HG03064 (cell line): ENCODE data around the gene COBL.
"Not testable (repeated sequence)": the region's sequence is repeated elsewhere in the genome, so short reads cannot be mapped to it uniquely, and the experiment has no call there.

ENCODE experiments used
- ATAC-seq: cut with Tn5 transposase; IDR thresholded peaks from one replicate; pipeline ENCODE4 v1.9.1; 2021; ENCODE audit warnings: low read depth; ENCODE audit not compliant: unreplicated experiment

The COBL gene

DNA sequence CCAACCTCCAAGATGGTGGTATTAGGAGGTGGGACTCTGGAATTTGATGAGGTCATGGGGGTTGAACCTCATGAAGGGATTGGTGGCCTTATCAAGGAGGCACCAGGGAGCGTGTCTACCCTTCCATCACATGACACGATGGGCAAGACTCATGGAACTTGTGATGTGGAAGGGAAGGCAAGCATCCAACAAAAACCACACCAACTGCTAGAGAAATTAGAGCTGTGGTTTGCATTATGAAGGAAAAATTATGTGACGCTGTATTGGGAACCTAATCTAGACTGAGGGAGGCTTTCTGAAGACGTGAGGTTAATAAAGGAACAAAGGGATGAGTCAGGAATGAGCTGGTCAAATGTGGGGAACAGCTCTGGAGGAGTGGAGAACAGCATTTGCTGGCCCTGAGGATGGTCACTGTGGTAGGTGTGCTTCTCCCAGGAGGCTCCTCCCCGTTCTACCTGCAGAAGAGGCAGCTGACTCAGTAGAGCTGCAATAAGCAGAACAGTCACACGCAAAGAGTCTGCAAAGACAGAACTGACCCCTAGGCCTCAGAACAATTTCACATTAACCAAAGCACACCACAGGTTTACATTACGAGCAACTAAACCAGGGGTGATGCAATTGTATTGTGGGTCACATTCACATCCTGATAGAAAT lies 297.3 kb downstream of the COBL start:
- ATAC-seq: no peak

DNA sequence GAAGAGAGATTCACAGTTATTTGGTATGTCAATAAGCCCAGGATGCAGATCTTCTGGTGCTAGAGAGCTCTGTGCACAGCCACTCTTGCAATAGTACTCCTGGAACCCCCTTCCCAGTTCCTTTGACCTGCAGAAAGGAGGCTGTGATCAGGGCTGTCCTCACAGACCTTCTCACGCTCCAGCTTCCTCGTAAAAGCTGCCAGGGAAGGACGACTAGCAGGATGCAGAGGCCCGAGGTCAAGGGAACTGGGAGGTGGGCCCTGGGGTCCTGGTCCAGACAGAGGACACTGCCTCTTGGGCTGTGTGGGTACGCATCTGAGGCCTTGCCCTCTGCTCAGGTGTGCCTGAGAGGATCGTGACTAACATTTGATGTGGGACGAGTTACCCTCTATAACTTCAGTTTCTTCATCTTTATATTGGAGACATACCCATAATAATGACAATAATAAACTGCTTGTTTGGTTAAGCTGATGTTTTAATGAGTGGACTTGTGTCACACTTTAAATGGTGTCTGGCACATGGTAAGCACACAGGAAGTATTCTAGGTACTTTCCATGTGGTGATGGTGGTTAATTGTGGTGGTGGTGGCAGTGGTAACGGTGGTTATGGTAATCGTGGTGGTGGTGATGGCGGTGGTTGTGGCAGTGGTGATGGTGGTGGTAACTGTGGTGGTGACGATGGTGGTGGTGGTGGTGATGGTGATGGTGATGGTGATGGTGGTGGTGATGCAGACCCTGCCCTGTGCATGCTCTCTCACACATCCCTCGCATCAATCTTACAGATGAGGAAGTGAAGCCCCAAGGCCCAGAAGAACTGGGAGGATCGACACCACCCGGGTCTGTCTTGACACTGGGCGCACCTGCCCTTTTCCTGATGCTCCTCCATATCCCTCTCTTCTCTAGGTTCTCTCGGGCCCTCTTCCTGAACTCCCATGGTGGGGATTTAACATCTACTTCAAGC lies 298.8 kb downstream of the COBL start:
- ATAC-seq: no peak

DNA sequence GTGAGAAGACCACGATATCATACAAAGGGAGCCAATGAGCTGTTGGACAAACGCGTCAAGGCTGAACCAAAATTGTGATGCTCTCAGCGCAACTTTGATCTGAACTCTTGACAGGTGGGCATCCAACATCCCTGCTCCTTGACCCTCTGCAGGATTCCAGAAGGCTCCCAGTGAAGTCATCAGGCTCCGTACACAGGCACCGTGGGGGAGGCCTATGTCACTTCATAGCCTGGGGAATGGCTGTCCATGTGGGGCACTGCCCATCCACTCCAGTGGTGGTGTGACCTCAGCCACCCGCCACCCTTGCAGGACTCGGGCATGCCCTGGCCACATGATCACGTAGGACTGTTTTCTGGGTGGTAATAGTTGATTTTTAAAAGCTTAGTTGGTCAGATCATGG lies 300.1 kb downstream of the COBL start:
- ATAC-seq: no peak

DNA sequence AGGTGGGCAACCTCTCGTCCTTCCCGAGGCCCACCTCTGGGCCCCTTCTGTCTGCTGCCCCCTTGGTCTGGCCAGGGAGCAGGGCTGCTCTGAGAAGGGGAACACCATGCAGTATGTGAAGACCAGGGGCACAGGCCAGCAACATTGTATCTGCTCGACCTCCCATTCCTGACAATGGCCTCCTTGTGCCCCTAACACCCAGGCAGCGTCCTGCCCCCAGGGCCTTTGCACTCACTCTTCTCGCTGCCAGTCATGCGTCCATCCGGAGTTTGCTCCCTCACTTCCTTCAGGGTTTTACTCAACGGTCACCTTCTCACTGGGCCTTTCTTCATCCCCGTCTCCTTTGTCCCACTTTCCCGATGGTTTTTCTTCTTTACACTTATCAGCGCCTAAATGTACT lies 301.0 kb downstream of the COBL start:
- no peak for ATAC-seq

DNA sequence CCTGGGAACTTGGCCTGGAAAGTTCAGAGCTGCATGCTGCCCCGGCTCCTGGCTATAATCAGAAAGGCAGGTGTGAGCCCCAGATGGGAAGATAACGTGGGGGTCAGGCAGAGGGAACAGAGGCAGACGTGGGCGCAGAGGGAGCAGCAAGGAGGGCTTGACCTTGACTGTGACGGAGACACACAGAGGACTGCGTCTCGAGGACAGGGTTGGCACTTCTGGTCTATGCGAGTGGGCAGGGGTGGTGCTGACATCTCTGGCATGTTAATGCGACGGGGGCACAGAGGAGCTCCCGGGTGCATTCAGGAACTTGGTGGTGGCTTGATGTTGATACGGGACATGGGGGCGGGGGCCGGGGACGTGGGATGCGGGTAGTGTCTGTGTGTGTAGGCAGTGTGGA lies 301.8 kb downstream of the COBL start:
- ATAC-seq: no peak

DNA sequence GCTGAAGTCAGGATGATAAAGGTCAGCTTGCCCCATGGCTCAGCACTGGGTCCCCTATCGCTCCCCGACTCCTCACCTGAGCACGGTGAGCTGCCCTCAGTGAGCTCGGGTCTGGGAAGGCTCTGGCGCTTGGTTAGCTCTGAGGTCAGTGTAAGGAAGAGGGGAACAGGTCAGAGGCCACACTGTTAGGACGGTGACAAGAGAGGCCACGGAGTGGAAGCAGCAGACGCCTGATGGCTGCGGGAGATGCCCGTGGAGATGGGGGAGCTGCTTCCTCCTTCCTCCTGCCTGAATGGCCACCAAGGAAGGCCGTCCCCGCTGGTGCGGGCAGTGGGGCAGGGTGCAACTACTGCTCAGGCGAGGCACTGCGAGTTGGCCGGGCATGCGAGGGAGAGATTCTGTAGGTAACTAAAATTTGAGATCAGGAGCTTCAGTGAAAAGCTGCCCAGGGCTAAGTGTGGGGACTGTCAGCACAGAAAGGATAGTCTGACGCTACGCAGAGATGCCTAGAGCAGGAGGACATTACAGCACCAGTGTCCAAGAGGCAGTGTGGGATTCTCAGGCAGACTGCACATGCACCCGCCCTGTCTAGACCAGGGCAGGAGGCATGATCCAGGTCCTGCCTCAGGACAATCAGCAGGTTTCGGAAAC lies 302.6 kb downstream of the COBL start:
- no peak for ATAC-seq

DNA sequence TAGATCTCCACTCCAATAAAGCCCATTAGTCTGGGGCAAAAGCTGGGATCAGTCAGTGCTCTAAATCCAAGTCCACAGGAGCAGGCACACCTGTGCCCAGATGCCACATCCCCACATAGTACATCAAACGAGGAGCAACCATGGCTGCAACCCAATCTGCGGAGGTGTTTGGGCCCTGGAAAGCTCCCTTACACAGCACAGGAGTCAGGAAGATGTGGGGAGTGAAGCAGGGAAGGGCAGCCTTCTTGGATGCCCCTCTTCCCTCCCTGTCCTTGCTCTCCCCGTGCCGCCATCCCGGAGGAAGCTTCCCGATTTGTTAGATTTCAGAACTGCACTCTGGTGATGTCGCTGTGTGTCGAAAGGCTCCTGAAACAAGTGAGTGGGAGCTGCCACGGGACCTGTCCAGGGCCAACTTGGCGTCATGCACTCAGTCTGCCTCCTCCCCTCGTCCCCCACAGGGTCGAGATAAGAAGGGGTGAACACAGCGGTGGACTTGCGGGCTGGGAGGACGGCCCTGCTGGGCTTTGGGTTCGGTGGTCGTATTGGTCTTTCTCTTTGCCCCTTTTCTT lies 303.3 kb downstream of the COBL start:
- no peak for ATAC-seq

DNA sequence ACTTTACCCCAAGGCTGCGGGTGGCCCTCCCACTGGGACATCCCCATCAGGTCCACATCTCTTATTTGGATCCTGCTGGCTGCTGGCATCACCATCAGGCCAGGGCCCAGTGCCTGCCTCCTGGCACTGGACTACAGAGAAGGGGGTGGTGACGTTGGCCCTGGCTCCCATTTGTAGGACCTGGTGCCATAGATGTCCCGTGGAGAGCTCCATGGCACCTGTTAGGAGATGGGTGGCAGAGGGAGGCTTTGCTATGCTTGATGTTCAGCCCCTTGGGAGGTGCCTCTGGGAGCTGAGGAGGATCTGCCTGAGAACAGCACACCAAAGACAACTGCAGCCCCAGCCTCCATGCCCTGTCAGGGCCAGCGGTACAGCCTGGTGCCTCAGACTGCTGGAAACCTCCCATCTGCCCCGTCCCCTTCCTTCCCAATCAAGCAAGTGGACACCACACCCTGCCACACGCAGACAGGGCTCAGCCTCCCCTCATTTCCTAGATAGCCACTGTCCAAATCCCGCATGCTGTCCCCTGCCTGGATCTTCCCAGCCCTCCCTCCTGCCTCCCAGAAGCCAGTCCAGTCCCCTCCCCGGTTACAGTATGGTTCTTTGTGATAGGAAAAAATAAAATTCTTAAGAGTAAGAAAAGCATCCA lies 303.9 kb downstream of the COBL start:
- ATAC-seq: no peak

DNA sequence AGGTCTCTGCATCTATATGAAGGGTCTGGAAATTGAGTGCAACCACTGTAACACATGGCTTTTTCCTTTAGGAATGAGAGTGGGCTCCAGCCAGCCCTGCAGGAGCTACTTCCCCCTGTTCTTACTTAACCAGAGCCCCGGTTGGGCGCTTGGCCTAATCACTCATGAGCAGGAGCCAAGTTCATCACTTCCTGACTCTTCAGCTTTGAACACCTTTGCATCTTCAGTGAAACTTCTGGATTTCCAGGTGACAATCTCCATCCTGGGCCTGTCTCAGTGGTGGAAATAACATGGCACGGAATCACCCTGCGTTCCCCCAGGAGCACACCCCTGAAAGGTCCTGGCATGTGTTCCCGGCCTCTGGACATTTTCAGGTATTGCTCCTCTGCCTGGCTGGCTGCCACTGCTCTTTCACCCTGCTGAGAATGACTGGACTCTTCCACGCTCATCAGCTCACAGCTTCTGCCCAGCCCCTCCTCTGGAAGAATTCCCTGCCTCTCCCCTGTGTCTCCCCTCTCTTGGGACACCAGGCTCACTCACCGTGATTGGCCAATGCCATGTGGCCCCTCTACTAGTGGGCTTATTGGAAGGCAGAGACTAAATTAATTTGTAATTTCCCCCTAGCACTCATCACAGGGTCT lies 304.8 kb downstream of the COBL start:
- ATAC-seq: no peak

DNA sequence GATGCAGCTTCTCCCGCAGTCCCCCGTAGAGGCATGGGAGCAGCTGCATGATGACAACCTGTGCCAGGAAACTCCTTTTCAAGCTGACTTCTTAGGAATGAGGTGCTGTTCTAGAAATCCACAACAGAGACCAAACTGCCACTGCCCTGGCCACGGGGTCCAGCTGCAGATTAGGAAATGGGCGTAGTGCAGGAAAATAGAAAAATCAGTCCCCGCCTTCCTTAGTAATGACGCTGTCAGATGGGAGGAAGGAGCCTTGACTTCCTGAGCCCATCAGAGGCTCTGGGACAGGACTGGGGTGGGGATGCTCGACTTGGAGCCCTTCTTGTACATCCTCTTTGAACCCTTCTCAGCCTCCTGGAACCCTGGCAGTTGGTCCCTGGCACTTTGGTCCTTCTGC lies 306.1 kb downstream of the COBL start:
- ATAC-seq: no peak

DNA sequence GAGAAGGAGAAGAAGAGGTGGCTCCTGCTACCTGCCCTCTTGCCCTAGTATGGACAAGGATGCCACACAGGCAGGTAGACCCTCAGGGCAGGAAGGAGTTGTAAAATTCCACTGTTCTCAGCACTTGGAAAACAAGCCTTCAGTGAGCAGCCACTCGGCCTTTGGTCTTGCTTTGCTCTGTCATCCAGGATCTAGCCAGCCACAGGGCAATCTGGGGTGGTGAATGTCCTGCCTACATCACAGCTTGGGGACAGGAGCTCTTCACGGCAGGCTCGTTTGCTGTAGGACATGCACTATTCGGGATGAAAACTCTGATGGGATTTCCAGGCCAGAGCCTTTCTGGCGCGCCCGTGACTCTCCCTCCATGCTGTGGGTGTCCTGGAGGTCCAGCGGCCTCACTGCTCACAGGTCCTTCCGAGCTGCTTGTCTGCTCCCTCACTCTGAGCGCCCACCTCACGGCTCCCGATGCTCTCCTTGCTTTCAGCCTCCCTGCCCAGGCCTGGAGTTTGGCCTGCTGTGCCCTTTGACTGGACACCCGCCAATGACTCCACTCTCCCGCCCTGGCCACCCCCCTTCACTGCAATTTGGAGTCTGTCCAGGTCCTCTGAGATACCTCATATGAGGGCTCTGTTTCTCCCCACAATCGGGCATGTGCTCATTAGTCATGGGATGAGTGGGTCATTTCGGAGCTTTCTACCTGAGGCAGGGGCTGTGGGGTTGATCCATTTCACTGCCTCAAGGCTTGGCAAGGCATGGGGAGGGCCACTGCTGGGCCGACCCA lies 306.7 kb downstream of the COBL start:
- no peak for ATAC-seq

DNA sequence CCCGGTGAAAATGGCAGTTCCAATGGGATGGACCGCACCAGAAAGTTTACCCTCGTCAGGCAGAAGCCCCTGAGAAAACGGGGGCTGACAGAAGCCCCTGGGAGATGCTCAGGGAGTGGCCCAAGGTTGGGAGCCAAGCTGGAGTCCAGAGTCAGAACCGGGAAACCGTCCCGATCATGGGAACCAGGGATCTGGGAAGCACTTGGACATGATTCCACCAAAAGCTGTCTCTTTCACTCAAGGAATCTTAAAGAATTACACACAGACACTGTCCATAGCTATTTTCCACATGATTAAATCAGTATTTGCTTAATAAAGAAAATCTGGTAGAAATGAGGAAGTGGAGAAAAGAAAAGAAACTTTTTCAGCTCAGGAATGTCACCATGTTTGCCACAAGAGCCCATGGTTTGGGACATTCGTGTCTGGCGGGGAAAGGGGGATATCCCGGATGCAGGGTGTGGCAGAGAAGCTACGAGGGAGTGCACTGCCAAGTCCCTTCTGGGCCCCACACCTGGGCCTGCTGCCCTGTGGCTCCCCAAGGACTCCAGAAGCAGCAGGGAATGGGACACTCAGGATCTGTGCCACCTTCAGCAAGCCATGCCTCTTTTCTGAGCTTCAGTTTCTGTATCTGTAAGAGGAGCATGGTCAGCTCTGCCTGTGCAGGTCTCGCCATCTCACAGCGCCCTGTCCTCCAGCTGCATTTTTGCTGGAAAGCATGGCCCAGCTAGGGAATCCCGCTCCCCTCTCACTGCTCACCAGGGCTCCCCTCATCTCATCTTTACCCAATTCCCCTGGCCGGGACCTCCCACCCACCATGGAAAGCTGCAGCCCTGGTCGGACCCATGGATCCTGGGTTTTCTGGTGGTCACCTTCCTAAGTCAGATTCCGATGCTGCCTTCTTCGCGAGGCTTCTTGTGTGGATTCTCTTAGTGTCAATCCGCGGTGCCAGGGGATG lies 308.8 kb downstream of the COBL start:
- no peak for ATAC-seq

DNA sequence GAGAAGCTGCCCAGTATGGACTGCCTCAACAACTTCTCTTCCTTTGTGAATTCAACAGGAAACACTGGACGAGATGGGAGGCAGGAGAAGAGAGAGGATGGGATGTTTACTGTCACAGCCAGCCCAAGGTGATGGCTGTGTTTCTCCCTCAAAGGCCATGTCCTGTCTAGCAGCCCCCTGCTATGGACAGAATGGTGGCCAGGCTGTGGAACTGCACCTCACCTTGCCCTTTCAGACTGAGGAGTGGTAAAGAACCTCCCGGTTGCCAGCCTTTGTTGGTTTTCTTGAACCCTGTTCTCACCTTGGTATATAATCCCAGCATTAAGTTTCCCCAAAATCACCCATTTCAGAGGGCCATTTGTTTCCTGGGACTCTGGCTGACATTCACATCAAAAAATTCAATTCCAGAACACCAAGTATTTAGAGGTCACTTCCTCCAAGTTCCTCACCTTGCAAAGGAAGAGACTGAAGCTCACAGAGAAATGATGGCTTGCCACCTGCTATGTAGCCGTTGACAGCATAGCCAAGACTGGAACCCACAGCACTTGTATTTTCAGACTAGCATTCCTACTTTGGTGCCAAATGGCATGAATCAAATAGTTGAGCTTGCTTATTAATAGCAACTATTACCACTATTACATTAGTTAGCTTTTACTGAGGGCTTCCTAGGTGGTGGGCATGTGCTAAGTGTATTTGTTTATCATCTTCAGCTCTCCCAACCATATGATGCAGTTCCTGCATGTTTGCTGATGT lies 309.9 kb downstream of the COBL start:
- ATAC-seq: no peak

DNA sequence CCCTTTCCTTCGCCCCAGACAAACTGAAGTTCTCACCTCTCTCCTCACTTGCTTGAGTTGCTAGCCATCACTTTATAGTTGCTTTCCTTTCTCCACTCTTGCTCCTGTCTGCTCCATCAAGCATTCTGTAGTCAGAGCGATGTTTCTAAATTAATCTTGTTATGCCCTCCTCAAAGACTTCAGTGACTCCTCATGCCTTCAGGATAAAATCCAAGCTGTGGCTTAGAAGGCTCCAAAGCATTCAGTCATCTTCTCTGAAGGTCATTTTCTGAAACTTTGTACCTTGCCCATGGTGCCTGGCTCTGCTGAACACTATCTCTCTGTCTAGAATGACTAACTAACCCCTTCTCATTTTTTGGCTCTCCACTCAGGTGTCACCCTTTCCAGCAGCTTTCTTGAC lies 311.5 kb downstream of the COBL start:
- ATAC-seq: no peak

DNA sequence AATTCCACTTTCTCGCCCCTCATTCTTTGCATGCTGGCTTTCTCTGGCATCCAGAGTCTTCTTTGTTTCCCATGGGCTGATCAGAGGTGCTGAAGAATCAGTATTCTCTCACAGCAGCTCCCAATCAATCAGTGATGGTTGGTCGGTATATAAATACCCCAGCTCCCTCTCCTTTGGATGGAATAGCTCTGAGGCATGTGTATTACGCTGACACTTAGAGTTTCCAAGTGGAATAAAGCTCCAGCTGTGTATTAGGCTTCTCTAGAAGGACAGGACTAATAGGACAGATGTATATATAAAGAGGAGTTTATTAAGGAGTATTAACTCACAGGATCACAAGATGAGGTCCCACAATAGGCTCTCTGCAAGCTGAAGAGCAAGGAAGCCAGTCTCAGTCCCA lies 315.7 kb downstream of the COBL start:
- ATAC-seq: no peak

DNA sequence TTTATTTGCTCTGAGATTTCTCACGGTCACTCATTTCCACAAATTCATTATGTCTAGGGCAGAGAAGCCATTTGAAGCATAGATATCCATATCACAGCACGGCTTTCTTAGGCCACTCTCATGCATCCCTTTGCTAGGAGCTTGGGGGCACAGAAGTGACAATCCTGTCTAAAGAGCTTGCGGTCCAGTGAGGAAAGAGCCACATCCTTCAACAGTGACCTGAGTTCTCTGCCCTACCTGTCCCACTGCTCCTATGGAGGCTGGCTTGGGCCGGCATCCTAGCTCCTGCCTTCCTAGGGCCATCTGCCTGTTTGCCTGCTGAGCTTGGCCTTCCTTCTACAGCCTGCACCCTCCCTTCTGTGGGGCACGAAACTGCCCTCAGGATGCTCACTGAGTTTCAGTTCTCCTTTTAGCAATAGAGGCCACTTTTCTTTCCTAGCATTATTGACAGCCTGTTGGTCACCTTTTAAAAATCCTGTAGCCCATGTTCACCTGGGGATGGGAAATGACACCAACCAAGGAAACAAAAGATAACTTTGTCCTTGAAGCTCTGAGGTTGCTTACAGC lies 321.8 kb downstream of the COBL start:
- no peak for ATAC-seq

DNA sequence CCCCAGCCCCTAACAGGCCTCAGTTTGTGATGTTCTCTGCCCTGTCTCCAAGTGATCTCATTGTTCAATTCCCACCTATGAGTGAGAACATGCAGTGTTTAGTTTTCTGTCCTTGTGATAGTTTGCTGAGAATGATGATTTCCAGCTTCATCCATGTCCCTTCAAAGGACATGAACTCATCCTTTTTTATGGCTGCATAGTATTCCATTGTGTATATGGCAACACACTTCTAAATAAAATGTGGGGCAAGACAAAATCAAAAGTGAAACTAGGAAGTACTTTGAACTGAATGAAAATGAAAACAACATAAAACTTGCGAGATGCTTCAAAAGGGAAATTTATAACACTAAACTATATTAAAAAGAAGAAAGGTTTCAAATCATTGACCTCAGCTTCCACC lies 326.4 kb downstream of the COBL start:
- ATAC-seq: not testable (repeated sequence)
